GM19043 (cell line): ENCODE data around the gene UGCG.
"Not testable (repeated sequence)": the region's sequence is repeated elsewhere in the genome, so short reads cannot be mapped to it uniquely, and the experiment has no call there.

ENCODE experiments used
- ATAC-seq: cut with Tn5 transposase; IDR thresholded peaks from one replicate; pipeline ENCODE4 v1.9.1; 2021; ENCODE audit warnings: low read depth; ENCODE audit not compliant: unreplicated experiment

Gene UGCG

DNA sequence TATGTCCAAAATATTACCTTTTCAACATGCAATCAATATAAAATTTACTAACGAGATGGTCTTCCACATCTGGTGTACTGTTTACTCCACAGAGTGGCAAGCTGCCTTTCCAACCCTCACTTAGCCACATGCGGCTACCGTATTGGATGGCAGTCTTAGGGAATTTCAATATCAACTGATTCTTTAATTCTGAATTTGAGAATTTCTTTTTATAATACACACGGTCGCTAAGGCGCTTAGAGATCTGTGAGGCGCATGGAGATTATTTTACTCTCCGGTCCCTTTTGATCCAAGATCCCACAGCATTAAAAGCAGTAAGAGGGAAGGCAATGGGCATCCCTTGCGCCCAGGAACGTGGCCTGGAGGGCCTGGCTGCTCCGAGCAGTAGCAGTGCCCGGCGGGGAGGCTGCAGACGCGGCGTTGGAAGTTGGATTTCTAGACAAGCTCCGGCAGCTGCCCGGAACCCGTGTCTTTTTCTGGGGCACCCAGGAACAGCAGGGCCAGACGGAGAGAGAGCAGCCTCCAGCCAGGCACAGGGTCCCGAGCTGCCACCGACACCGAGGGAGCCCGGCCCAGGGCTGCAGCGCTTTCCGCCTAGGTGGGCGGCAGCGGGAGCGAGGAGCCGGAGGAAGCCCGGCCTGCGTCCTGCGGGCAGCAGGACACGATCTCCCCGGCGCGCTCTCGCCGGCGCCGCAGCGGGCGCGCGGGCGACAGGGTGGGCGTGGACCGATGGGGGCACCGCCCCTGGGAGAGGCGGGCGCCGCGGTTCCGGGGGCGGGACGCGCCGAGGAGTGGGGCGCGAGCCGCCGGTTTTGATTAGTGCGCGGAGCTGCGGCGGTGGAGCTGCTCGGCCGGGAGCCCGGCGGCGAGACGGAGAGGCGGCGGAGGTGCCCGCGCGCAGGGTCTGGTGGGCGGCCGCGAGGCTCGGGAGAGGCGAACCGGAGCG, at the start of gene UGCG:
Gene UGCG (plus strand): TSS at position 819 of the 946 bp plus-strand sequence. CDS start 402 bp downstream, outside the sequence.
- peak; percentile 77 for ATAC-seq

DNA sequence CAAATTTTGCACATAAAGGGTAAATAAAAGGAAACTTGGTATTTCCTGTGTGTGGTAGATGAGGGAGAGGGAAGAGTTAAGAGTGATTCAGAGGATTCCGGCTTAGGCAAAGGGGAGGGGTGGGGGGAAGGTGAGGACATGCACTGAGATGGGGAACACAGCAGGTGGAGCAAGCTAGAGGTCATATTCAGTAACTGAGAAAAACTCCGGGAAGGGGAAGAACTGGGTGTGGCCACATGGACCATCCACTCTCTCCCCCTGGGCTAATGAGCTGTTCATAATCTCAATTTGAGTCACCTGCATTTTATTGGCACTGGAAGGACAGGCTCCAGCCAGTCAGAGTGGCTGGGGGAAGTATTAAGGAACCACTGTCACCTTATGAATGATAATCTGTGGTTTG, 45.1 kb upstream of the UGCG start:
- no peak for ATAC-seq

DNA sequence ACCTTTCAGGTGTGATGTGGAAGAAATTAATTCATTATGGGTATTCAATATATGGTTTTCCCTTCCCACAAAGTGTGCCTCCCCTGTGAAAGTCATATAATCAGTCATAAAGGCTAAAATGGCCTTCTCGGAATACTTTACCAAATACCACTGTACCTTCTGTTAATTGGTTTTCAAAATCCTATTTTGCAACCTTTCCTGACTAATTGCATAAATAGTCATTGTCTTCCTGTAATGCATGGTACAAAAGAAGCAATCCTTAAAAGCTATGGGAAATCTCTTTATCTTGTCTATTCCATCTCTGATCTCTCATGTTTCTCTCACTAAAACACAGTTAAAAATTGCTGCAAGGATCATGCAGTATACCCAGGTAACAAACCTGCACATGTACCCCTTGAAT, 44.3 kb upstream of the UGCG start:
- ATAC-seq = no peak

DNA sequence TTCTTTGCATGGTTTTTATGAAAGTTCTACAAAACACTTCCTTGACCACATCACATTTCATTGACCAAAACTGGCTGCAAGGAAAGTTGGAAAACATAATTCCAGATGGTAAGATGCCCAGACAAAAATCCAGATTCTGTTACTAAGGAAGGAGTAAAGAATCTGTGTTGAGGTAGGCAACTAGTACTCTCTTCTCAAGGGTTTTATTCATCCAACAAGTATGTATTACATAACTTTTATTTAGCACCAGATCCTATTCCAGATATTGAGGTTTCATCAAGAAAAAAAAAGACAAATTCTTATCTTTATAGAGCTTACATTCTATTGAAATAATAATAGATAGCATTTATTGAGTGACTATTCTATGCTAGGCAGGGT, 43.2 kb upstream of the UGCG start:
- no peak for ATAC-seq

DNA sequence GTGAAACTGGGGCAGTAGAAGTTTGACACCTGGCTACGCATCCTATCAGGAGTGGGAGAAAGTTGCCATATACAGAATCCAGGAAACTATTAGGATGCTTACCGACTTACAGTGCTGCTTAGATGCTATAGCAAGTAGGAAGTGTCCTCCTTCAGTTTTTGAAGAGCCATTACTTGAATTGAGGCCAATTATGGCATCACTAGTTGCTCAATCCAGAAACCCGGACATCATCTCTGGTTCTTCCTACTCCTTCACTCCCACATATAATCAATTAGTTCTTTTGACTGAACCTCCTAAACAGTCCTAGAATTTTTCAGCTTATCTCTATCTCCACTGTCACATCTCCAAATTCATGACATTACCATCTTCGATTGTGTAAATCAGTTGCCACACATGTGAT, 41.8 kb upstream of the UGCG start:
- ATAC-seq = no peak

DNA sequence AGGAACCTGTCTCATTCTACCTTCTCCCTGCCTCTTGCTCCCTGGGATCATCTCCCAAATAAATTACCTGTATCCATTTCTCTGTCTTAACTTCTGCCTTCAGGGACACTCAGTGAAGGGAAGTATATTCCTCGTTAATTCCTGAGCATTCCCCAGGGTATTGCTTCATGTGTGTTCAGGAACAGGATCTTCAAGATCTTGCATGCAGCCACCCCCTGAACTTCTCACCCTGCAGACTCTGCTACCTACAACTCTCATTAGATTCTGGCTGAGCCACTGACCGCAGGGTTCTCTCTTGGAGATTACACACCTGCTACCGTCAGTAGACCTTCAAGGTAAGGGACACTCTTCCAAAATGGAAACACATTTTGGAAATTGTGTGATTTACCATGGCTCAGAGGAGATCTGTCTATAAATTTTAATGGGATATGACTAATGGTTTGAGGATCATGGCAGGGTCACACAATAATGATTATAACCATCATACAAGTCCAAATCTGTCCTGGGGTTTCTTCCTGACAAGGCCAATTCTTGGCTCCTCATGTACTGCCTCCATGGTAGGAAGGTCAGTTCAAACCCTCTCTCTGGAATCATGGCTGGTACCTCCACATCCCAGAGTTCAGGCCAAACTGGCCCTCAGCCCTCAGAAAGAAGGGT, 38.9 kb upstream of the UGCG start:
- no peak for ATAC-seq

DNA sequence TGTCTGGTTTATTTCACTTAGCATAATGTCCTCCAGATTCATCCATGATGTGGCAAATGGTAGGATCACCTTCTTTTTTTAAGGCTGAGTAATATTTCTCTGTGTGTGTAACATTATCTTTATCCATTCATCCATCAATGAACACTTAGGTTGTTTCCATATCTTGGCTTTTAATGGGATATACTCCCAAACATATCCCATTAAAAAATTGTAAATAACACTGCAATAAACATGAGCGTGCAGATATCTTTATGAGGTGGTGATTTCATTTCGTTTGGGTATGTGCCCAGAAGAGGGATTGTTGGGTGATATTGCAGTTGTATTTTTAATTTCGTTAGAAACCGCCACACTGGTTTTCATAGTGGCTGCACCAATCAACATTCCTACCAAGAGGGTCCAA, 36.2 kb upstream of the UGCG start:
- no peak for ATAC-seq

DNA sequence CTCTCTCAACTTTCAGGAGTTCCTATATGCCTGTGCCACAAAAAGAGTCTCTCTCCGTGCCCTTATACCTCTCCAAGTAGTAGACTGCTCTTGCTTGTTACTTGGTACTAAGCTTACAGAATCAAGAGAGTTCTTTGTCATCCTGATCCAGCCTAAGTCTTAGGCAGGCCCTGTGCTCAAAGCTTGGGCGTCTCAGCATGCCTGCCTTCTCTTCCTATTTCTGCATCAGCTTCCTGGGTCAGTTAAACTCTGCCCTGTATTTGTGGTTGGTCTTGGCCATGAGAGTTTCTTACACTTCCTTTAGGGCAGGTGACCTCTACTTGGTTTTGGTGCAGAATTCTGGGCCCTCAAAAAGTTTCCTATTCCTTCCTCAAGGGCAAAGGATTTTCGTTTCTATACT, 33.0 kb upstream of the UGCG start:
- no peak for ATAC-seq

DNA sequence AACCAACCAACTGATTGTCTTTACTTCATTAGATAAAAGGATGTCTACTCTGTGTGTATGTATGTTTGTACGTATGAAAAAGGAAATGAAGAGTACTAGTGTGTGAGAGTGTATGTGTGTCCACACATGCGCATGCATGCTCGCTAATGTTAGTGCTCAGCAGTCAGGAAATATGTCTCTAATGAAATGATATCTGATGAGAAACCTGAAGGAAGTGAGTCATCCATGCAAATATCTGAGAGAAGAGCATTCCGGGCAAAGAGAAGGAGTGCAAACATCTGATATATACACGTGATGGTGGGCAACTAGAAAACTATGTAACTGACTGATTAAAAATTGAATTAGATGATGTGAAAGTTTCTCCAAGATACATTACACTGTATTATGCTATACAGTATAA, 29.6 kb upstream of the UGCG start:
- ATAC-seq = no peak

DNA sequence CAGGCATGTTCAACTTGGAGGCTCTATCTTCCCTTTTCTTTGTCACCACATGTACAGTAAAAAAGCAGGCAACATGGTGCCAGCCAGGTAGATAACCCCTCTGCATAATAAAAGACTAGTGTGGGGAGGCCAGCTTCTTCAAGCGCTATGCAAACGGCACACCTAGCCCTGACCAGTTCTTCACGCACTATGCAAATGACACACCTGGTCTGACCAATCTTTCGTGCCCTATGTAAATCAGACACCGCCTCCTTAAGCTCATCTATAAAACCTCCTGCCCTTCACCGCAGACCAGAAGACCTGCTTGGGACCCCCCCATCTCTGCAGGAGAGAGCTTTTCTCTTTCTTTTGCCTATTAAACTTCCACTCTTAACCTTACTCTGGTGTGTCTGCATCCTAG, 28.1 kb upstream of the UGCG start:
- no peak for ATAC-seq

DNA sequence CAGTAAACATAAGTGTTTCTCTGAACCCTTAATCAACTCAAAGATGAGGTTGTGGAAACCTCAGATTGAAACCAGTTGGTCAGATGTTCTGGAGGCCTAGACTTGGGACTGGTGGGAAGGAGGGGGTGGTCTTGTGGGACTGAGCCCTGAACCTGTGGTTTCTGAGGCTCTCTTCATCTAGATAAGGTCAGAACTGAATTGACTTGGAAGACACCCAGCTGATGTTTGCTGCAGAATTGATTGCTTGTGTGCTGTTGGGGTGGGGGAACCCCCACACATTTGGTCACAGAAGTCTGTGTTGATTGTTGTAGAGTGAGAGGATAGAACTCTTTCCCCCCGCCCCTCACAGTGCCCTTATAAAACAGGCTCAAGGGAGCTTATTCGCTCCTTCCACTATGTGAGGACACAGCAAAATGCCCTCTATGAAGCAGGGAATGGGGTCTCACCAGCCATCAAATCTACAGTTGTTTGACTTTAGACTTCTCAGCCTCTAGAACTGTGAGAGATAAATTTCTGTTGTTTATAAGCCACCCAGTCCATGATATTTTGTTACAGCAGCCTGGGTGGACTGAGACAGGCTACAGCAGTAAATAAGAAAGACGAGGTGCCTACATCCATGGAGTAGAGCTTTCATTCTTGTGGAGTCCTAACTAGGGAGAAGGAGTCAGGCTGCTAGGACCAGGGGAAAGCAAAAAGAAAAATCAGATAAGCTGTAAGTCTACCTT, 25.7 kb upstream of the UGCG start:
- no peak for ATAC-seq

DNA sequence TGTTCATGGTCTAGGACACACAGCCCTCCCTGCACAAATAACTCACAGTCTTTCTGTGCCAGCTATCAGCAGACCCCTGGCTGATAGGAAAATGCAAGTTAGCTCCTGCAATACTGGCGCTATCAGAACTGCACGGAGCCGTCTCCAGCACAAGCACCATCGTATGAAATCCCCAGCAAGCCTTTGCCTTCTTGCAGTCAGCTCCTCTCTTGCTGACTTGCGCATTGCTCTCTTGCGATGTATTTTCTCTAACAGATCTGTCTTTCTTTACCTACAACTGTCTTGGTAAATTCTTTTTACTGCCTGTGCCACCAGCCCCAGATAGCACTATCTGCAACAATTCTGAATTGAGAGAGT, 25.1 kb upstream of the UGCG start:
- ATAC-seq = no peak

DNA sequence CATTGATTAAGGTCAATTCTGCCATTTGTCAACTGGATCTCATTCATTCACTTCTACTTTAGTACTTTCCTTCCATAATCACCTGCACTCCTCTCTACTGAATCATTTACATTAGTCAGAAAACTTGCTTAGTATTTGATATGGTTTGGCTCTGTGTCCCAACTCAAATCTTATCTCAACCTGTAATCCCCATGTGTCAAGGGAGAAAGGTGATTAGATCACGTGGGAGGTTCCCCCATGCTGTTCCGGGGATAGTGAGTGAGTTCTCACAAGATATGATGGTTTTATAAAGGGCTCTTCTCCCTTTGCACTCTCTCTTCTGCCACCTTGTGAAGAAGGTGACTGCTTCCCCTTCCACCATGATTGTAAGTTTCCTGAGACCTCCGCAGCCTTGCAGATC, 23.7 kb upstream of the UGCG start:
- no peak for ATAC-seq

DNA sequence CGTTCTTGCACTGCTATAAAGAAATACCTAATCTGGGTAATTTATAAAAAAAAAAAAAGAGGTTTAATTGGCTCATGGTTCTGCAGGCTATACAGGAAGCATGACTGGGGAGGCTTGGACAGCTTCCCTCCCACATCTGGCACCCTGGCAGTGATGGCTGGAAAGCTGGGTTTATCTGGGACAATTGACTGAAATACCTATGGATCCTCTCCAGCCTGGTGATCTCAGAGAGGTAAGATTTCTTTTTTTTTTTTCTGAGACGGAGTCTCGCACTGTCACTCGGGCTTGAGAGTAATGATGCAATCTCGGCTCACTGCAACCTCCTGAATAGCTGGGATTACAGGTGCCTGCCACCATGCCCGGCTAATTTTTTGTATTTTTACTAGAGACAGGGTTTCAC, 22.7 kb upstream of the UGCG start:
- ATAC-seq = no peak

DNA sequence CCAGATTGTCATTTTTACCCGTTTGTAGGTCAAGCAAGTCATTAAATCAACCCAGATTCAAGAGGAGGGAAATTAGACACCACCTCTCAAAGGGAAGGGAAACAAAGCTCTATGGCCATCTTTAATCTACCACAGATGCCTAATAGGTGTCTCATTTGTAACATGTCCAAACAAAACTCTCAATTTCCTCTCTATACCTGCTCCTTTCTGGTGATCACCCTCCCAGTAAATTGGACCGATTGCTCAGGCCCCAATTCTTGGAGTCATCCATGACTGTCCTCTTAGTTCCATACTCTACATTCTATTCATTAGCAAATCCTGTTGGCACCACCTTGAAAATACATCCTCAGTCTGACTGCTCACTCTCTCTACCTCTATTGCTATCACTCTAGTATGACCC, 22.1 kb upstream of the UGCG start:
- no peak for ATAC-seq

DNA sequence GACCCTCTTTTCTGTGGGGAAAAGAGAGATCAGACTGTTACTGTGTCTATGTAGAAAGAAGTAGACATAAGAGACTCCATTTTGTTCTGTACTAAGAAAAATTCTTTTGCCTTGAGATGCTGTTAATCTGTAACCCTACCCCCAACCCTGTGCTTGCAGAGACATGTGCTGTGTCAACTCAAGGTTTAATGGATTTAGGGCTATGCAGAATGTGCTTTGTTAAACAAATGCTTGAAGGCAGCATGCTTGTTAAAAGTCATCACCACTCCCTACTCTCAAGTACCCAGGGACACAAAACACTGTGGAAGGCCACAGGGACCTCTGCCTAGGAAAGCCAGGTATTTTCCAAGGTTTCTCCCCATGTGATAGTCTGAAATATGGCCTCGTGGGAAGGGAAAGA, 21.3 kb upstream of the UGCG start:
- not testable (repeated sequence) for ATAC-seq

DNA sequence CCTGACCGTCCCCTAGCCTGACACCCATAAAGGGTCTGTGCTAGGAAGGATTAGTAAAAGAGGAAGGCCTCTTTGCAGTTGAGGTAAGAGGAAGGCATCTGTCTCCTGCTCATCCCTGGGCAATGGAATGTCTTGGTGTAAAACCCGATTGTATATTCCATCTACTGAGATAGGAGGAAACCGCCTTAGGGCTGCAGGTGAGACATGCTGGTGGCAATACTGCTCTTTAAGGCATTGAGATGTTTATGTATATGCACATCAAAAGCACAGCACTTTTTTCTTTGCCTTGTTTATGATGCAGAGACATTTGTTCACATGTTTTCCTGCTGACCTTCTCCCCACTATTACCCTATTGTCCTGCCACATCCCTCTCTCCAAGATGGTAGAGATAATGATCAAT, 20.9 kb upstream of the UGCG start:
- not testable (repeated sequence) for ATAC-seq

DNA sequence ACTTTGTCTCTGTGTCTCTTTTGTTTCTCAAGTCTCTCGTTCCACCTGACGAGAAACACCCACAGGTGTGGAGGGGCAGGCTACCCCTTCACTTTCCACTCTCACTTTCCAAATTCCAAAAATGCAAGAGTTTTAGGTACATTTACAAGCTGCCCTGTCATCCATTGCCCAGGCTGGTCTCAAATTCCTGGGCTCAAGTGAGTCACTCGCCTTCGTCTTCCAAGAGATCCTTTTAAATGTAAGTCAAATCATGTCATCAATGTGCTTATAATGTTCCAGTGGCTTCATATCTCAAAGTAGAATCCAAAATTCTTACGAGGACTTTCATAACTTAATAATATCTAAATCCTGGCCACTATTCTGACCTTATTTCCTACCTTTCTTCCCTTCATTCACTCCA, 20.4 kb upstream of the UGCG start:
- no peak for ATAC-seq

DNA sequence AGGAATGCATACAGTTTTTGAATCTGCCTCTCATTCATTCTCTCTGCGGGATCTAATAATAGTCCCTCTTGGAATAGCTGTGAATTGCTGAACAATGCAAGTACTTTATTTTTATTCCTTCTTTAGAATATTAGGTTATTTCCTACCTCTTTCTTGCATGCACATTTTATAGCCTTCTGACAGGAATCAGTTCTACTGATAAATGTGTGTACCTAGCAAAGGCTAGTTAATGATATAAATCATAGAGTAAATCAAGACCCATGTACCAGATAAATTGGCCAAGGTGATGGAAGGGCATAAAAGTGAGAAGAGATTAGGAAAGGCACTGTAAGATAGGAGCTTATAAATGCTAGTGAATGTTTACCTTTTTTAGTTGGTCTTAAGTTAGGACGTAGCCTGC, 19.2 kb upstream of the UGCG start:
- no peak for ATAC-seq

DNA sequence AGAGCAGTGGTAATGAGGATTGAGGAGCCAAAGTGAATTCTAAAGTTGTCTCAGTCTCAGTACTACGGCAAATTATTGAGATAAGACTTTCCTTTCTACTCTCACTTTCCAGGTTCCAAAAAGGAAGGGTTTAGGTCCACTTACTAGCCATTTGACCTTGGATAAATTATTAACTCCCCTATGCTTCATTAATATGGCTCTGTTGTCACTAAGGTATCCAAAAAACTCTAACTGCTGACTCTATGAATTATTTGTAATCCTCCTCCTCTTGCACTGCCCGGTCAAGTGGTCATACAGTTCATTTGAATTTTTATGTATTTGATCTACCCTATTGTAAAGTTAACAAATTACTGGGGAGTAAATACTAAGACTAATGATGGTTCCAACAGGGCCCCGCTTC, 17.7 kb upstream of the UGCG start:
- ATAC-seq = no peak

DNA sequence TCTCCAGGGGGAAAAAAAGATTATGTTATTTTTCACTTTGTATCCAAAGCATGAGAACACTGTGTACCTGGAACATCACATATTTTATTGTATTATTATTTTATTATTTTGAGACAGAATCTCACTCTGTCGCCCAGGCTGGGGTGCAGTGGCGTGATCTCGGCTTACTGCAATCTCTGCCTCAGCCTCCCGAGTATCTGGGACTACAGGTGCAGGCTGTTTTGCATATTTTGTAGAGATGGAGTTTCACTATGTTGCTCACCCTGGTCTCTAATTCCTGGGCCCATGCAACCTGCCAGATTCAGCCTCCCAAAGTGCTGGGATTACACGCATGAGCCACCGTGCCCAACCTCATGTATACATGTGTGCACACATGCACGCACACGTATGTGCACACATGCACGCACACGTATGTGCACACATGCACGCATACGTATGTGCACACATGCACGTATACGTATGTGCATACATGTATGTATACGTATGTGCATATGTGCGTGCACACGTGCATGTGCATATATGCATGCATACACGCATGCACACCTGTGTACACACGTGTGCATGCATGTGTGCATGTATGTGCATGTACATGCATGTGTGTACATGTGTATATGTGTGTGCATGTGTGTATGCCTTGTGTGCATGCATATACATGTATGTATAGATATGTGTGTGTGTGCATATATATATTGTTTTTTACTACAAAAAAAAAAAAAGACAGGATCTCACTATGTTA, 9.5 kb upstream of the UGCG start:
- no peak for ATAC-seq
